ENCODE results near the gene NAGPA.

DNA sequence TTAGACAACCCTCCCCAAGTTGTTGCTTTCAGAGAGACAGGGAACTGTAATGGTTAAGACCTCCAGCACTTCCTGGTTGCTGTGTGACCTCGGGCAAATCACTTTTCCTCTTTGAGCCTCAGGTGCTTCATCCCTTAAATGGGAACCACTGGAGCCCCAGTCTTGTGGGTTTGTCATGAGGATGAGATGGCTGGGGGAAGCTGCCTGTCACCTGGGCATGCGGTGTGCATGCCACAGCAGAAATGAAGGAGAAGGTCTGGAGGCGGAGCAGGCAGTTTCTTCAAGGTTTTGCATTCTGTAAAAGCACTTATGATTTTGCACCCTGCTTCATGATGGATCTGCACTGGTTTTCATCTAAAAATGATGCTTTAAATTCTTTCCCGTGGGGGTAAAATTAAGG lies 22.1 kb downstream of the NAGPA start:
- TF ChIP-seq EZH2 (IDR thresholded peaks at IDR 0.05; ENCODE audit: low read depth, unreplicated experiment) (no peak), POLR2AphosphoS5 (IDR thresholded peaks at IDR 0.05; ENCODE audit: low read depth) (no peak), EZH2phosphoT487 (IDR thresholded peaks at IDR 0.05; ENCODE audit: unreplicated experiment) (no peak), JUNB (IDR thresholded peaks at IDR 0.05; ENCODE audit: unreplicated experiment) (no peak), ZNF114 (CRISPR knock-in tag; IDR thresholded peaks at IDR 0.05) (no peak), ZNF331 (CRISPR knock-in tag; IDR thresholded peaks at IDR 0.05; ENCODE audit: low read depth) (no peak), CREB1 (CRISPR knock-in tag; IDR thresholded peaks at IDR 0.05; ENCODE audit: low read depth) (no peak)
- TF ChIP-seq, protein P1, sequence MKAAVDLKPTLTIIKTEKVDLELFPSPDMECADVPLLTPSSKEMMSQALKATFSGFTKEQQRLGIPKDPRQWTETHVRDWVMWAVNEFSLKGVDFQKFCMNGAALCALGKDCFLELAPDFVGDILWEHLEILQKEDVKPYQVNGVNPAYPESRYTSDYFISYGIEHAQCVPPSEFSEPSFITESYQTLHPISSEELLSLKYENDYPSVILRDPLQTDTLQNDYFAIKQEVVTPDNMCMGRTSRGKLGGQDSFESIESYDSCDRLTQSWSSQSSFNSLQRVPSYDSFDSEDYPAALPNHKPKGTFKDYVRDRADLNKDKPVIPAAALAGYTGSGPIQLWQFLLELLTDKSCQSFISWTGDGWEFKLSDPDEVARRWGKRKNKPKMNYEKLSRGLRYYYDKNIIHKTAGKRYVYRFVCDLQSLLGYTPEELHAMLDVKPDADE (IDR thresholded peaks at IDR 0.05) = no peak
- TF ChIP-seq, protein P2, sequence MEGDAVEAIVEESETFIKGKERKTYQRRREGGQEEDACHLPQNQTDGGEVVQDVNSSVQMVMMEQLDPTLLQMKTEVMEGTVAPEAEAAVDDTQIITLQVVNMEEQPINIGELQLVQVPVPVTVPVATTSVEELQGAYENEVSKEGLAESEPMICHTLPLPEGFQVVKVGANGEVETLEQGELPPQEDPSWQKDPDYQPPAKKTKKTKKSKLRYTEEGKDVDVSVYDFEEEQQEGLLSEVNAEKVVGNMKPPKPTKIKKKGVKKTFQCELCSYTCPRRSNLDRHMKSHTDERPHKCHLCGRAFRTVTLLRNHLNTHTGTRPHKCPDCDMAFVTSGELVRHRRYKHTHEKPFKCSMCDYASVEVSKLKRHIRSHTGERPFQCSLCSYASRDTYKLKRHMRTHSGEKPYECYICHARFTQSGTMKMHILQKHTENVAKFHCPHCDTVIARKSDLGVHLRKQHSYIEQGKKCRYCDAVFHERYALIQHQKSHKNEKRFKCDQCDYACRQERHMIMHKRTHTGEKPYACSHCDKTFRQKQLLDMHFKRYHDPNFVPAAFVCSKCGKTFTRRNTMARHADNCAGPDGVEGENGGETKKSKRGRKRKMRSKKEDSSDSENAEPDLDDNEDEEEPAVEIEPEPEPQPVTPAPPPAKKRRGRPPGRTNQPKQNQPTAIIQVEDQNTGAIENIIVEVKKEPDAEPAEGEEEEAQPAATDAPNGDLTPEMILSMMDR (conservative IDR thresholded peaks at IDR 0.05; ENCODE audit: low read depth in 2 of 2) = no peak
- TF ChIP-seq, protein P3, sequence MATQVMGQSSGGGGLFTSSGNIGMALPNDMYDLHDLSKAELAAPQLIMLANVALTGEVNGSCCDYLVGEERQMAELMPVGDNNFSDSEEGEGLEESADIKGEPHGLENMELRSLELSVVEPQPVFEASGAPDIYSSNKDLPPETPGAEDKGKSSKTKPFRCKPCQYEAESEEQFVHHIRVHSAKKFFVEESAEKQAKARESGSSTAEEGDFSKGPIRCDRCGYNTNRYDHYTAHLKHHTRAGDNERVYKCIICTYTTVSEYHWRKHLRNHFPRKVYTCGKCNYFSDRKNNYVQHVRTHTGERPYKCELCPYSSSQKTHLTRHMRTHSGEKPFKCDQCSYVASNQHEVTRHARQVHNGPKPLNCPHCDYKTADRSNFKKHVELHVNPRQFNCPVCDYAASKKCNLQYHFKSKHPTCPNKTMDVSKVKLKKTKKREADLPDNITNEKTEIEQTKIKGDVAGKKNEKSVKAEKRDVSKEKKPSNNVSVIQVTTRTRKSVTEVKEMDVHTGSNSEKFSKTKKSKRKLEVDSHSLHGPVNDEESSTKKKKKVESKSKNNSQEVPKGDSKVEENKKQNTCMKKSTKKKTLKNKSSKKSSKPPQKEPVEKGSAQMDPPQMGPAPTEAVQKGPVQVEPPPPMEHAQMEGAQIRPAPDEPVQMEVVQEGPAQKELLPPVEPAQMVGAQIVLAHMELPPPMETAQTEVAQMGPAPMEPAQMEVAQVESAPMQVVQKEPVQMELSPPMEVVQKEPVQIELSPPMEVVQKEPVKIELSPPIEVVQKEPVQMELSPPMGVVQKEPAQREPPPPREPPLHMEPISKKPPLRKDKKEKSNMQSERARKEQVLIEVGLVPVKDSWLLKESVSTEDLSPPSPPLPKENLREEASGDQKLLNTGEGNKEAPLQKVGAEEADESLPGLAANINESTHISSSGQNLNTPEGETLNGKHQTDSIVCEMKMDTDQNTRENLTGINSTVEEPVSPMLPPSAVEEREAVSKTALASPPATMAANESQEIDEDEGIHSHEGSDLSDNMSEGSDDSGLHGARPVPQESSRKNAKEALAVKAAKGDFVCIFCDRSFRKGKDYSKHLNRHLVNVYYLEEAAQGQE (IDR thresholded peaks at IDR 0.05; ENCODE audit: unreplicated experiment) = no peak
- TF ChIP-seq, protein P4, sequence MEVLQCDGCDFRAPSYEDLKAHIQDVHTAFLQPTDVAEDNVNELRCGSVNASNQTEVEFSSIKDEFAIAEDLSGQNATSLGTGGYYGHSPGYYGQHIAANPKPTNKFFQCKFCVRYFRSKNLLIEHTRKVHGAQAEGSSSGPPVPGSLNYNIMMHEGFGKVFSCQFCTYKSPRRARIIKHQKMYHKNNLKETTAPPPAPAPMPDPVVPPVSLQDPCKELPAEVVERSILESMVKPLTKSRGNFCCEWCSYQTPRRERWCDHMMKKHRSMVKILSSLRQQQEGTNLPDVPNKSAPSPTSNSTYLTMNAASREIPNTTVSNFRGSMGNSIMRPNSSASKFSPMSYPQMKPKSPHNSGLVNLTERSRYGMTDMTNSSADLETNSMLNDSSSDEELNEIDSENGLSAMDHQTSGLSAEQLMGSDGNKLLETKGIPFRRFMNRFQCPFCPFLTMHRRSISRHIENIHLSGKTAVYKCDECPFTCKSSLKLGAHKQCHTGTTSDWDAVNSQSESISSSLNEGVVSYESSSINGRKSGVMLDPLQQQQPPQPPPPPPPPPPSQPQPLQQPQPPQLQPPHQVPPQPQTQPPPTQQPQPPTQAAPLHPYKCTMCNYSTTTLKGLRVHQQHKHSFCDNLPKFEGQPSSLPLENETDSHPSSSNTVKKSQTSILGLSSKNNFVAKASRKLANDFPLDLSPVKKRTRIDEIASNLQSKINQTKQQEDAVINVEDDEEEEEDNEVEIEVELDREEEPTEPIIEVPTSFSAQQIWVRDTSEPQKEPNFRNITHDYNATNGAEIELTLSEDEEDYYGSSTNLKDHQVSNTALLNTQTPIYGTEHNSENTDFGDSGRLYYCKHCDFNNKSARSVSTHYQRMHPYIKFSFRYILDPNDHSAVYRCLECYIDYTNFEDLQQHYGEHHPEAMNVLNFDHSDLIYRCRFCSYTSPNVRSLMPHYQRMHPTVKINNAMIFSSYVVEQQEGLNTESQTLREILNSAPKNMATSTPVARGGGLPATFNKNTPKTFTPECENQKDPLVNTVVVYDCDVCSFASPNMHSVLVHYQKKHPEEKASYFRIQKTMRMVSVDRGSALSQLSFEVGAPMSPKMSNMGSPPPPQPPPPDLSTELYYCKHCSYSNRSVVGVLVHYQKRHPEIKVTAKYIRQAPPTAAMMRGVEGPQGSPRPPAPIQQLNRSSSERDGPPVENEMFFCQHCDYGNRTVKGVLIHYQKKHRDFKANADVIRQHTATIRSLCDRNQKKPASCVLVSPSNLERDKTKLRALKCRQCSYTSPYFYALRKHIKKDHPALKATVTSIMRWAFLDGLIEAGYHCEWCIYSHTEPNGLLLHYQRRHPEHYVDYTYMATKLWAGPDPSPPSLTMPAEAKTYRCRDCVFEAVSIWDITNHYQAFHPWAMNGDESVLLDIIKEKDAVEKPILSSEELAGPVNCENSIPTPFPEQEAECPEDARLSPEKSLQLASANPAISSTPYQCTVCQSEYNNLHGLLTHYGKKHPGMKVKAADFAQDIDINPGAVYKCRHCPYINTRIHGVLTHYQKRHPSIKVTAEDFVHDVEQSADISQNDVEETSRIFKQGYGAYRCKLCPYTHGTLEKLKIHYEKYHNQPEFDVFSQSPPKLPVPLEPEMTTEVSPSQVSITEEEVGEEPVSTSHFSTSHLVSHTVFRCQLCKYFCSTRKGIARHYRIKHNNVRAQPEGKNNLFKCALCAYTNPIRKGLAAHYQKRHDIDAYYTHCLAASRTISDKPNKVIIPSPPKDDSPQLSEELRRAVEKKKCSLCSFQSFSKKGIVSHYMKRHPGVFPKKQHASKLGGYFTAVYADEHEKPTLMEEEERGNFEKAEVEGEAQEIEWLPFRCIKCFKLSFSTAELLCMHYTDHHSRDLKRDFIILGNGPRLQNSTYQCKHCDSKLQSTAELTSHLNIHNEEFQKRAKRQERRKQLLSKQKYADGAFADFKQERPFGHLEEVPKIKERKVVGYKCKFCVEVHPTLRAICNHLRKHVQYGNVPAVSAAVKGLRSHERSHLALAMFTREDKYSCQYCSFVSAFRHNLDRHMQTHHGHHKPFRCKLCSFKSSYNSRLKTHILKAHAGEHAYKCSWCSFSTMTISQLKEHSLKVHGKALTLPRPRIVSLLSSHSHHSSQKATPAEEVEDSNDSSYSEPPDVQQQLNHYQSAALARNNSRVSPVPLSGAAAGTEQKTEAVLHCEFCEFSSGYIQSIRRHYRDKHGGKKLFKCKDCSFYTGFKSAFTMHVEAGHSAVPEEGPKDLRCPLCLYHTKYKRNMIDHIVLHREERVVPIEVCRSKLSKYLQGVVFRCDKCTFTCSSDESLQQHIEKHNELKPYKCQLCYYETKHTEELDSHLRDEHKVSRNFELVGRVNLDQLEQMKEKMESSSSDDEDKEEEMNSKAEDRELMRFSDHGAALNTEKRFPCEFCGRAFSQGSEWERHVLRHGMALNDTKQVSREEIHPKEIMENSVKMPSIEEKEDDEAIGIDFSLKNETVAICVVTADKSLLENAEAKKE (CRISPR knock-in tag; IDR thresholded peaks at IDR 0.05) = no peak
